HEK293 (cell line): ENCODE measurements around the gene RSU1.

ENCODE experiments used
- ZBTB26 ChIP-seq: fragments of 450-650 bp; formaldehyde crosslinking; optimal IDR thresholded peaks from 2 replicates; pipeline ENCODE3; 2016; ENCODE audit warnings: missing biosample characterization, mild to moderate bottlenecking, missing genetic modification characterization
- ZNF324 ChIP-seq: fragments of 450-650 bp; formaldehyde crosslinking; IDR thresholded peaks from 2 replicates; pipeline ENCODE4 v1.5.1; 2016; ENCODE audit warnings: missing biosample characterization, missing genetic modification characterization
- ZNF548 ChIP-seq: fragments of 450-650 bp; formaldehyde crosslinking; IDR thresholded peaks from 2 replicates; pipeline ENCODE4 v1.5.1; 2016; ENCODE audit warnings: missing biosample characterization, missing genetic modification characterization
- TF ChIP-seq, protein P1 (sequence below): fragments of 450-650 bp; formaldehyde crosslinking; IDR thresholded peaks from 2 replicates; pipeline ENCODE4 v1.5.1; 2016; ENCODE audit warnings: missing biosample characterization, missing genetic modification characterization

DNA sequence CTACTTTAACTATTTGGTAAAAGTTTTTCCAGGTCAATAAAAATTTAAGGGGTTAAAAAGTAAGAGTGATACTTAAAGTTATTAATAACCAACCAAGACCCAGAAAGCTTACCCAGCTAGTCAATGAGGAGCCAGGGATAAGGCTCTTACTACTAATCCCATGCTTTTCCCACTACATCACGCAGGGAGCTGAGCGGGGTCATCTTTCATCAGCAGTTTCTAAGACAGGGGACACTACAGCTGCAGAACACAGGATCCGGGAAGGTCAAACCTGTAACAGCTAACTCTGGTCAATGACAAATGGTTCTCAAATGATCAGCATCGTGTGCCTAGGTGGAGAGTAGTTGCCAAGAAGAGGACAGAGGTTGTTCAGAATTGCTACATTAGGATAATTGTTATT, 65.1 kb downstream of the RSU1 start:
- TF ChIP-seq ZNF324 (tag by site-specific recombination) (no peak), ZNF548 (tag by site-specific recombination) (no peak), ZBTB26 (tag by site-specific recombination) (no peak)
- TF ChIP-seq, protein P1, sequence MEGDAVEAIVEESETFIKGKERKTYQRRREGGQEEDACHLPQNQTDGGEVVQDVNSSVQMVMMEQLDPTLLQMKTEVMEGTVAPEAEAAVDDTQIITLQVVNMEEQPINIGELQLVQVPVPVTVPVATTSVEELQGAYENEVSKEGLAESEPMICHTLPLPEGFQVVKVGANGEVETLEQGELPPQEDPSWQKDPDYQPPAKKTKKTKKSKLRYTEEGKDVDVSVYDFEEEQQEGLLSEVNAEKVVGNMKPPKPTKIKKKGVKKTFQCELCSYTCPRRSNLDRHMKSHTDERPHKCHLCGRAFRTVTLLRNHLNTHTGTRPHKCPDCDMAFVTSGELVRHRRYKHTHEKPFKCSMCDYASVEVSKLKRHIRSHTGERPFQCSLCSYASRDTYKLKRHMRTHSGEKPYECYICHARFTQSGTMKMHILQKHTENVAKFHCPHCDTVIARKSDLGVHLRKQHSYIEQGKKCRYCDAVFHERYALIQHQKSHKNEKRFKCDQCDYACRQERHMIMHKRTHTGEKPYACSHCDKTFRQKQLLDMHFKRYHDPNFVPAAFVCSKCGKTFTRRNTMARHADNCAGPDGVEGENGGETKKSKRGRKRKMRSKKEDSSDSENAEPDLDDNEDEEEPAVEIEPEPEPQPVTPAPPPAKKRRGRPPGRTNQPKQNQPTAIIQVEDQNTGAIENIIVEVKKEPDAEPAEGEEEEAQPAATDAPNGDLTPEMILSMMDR (tag by site-specific recombination), result no peak
